H1 (cell line): Measurements from ENCODE around the gene CNR2. TPM values are rescaled to one million over a fixed set of nuclear protein-coding genes. Genes with fewer than 3 reads are reported as not detected.

ENCODE experiments used
- CTCF ChIA-PET: fragments of 300-600 bp; sonication (Branson Sonifier 250); formaldehyde crosslinking; loops from one replicate; lab custom pipeline; 2021; ENCODE audit not compliant: partially characterized antibody; lab: Charles Lee
- POLR2A ChIA-PET: fragments of 300-600 bp; sonication (Branson Sonifier 250); formaldehyde crosslinking; loops from one replicate; lab custom pipeline; 2021; ENCODE audit warnings: inconsistent platforms; ENCODE audit not compliant: partially characterized antibody; lab: Charles Lee
- DNase-seq, 2 experiments: peaks; one replicate each; pipeline versions ENCODE4 v3.0.0 to v3.0.0-alpha.2; 2010 to 2022; ENCODE audit warnings: low spot score in 2 of 2, low read depth in 1 of 2, mixed read lengths in 1 of 2
- FAIRE-seq: peaks from 2 replicates; lab custom pipeline; 2011; peaks lifted over from hg19 to GRCh38; lab: Jason Lieb, UNC
- H2AFZ ChIP-seq: 2 replicates; pipeline ENCODE4 v1.8.1; 2012; ENCODE audit warnings: low read length, inconsistent platforms
- H2AK5ac ChIP-seq: 2 replicates; pipeline ENCODE4 v1.6.1; 2013; ENCODE audit warnings: low read depth, low read length
- H2BK120ac ChIP-seq: replicated peaks from 2 replicates; pipeline ENCODE3; 2013; ENCODE audit warnings: low read depth, low read length, inconsistent platforms
- H2BK12ac ChIP-seq: 2 replicates; pipeline ENCODE4 v1.6.1; 2013; ENCODE audit warnings: low read depth, low read length
- H2BK15ac ChIP-seq: 2 replicates; pipeline ENCODE4 v1.6.1; 2013; ENCODE audit warnings: low read length
- H2BK20ac ChIP-seq: 2 replicates; pipeline ENCODE4 v1.6.1; 2013; ENCODE audit warnings: low read length
- H2BK5ac ChIP-seq: 2 replicates; pipeline ENCODE4 v1.6.1; 2013; ENCODE audit warnings: low read depth, low read length
- H3K14ac ChIP-seq: 2 replicates; pipeline ENCODE4 v1.6.1; 2013; ENCODE audit warnings: inconsistent platforms; ENCODE audit not compliant: insufficient read length
- H3K18ac ChIP-seq: 2 replicates; pipeline ENCODE4 v1.6.1; 2013; ENCODE audit warnings: low read length; ENCODE audit errors: extremely low read depth
- H3K23ac ChIP-seq: 2 replicates; pipeline ENCODE4 v1.6.1; 2013; ENCODE audit warnings: inconsistent platforms; ENCODE audit not compliant: insufficient read length
- H3K23me2 ChIP-seq: 2 replicates; pipeline ENCODE4 v1.6.1; 2013; ENCODE audit warnings: low read depth, low read length
- H3K27ac ChIP-seq: 2 replicates; pipeline ENCODE4 v1.6.1; 2011; ENCODE audit warnings: low read depth, low read length, inconsistent platforms
- H3K27me3 ChIP-seq, 4 experiments: replicated peaks in 1 of 4; 1 replicate in 1 of 4; 2 replicates in 3 of 4; pipeline versions ENCODE4 v1.6.1 to v1.8.1; 2011 to 2013; ENCODE audit warnings: low read length in 3 of 4, mild to moderate bottlenecking in 3 of 4, inconsistent platforms in 2 of 4, mixed read lengths in 2 of 4, moderate library complexity in 1 of 4; ENCODE audit not compliant: control insufficient read depth in 3 of 4, insufficient read depth in 3 of 4; ENCODE audit errors: extremely low read depth in 1 of 4
- H3K36me3 ChIP-seq, 4 experiments: 2 replicates each; pipeline versions ENCODE4 v1.6.1 to v1.8.1; 2011 to 2013; ENCODE audit warnings: mild to moderate bottlenecking in 4 of 4, low read length in 3 of 4, moderate library complexity in 2 of 4, control low read depth in 1 of 4, inconsistent platforms in 1 of 4; ENCODE audit not compliant: insufficient read depth in 4 of 4, control insufficient read depth in 2 of 4
- H3K4ac ChIP-seq: replicated peaks from 2 replicates; pipeline ENCODE3; 2013; ENCODE audit warnings: low read length, low read depth, mixed read lengths, inconsistent platforms; ENCODE audit not compliant: insufficient read length
- H3K4me1 ChIP-seq, 4 experiments: replicated peaks in 1 of 4; 1 replicate in 1 of 4; 2 replicates in 3 of 4; pipeline versions ENCODE4 v1.6.1 to v1.8.1; 2011 to 2013; ENCODE audit warnings: low read length in 3 of 4, inconsistent platforms in 2 of 4, mixed read lengths in 1 of 4; ENCODE audit not compliant: insufficient read depth in 4 of 4, control insufficient read depth in 3 of 4
- H3K4me2 ChIP-seq, 2 experiments: 2 replicates each; pipeline versions ENCODE4 v1.6.1 to v1.8.1; 2011 to 2013; ENCODE audit warnings: low read depth in 2 of 2, low read length in 2 of 2, control low read depth in 1 of 2, inconsistent platforms in 1 of 2, mild to moderate bottlenecking in 1 of 2; ENCODE audit not compliant: insufficient read depth in 1 of 2
- H3K4me3 ChIP-seq, 4 experiments: fragments of 200-600, 300-600 bp in 1 of 4; sonication (generic), shearing (Covaris generic), sonication (Bioruptor Twin) in 1 of 4; 2 replicates each; pipeline versions ENCODE4 v1.5.1 to v1.8.1; 2011 to 2016; ENCODE audit warnings: low read length in 4 of 4, low read depth in 3 of 4, control low read depth in 2 of 4, inconsistent platforms in 2 of 4, mild to moderate bottlenecking in 2 of 4, mixed read lengths in 1 of 4, moderate library complexity in 1 of 4; ENCODE audit not compliant: insufficient read depth in 2 of 4; ENCODE audit errors: extremely low read depth in 1 of 4
- H3K56ac ChIP-seq: replicated peaks from 2 replicates; pipeline ENCODE3; 2013; ENCODE audit warnings: low read depth, mild to moderate bottlenecking, mixed read lengths, low read length, inconsistent platforms; ENCODE audit not compliant: insufficient read length
- H3K79me1 ChIP-seq: 2 replicates; pipeline ENCODE4 v1.6.1; 2013; ENCODE audit warnings: low read depth, low read length, control low read depth
- H3K79me2 ChIP-seq, 2 experiments: 2 replicates each; pipeline versions ENCODE4 v1.6.1 to v1.8.1; 2012 to 2013; ENCODE audit warnings: low read length in 2 of 2, mild to moderate bottlenecking in 2 of 2, inconsistent platforms in 1 of 2; ENCODE audit not compliant: insufficient read depth in 2 of 2, control insufficient read depth in 1 of 2
- H3K9ac ChIP-seq, 4 experiments: replicated peaks in 1 of 4; 1 replicate in 1 of 4; 2 replicates in 3 of 4; pipeline versions ENCODE4 v1.6.1 to v1.8.1; 2011 to 2013; ENCODE audit warnings: low read depth in 3 of 4, low read length in 3 of 4, control low read depth in 2 of 4, mild to moderate bottlenecking in 2 of 4, moderate library complexity in 2 of 4, inconsistent platforms in 1 of 4; ENCODE audit errors: extremely low read depth in 1 of 4
- H3K9me3 ChIP-seq, 2 experiments: 2 replicates each; pipeline versions ENCODE4 v1.6.1 to v1.8.1; 2012 to 2013; ENCODE audit warnings: mild to moderate bottlenecking in 2 of 2, moderate library complexity in 2 of 2, control low read depth in 1 of 2, inconsistent platforms in 1 of 2, low read depth in 1 of 2, low read length in 1 of 2, mixed read lengths in 1 of 2; ENCODE audit not compliant: insufficient read depth in 2 of 2
- H4K20me1 ChIP-seq, 2 experiments: replicated peaks in 1 of 2; 2 replicates each; pipeline versions ENCODE3 to v1.8.1; 2011 to 2013; ENCODE audit warnings: inconsistent platforms in 2 of 2, low read length in 2 of 2, mild to moderate bottlenecking in 1 of 2; ENCODE audit not compliant: insufficient read depth in 2 of 2, control insufficient read depth in 1 of 2
- H4K5ac ChIP-seq: 2 replicates; pipeline ENCODE4 v1.6.1; 2013; ENCODE audit warnings: low read length, low read depth, mixed read lengths, inconsistent platforms; ENCODE audit not compliant: insufficient read length
- H4K8ac ChIP-seq: 2 replicates; pipeline ENCODE4 v1.8.0; 2013; ENCODE audit warnings: mild to moderate bottlenecking, moderate library complexity, low read length, inconsistent platforms; ENCODE audit not compliant: insufficient read depth; ENCODE audit errors: extremely low read depth
- H4K91ac ChIP-seq: replicated peaks from 2 replicates; pipeline ENCODE3; 2013; ENCODE audit warnings: low read length, mixed read lengths, inconsistent platforms; ENCODE audit not compliant: insufficient read length
- CREB1 ChIP-seq: IDR thresholded peaks from 2 replicates; pipeline ENCODE4 v1.6.1; 2012; ENCODE audit warnings: inconsistent platforms
- EP300 ChIP-seq, 2 experiments: IDR thresholded peaks; 1 replicate in 1 of 2; 2 replicates in 1 of 2; pipeline ENCODE4 v1.6.1; 2011 to 2012; ENCODE audit warnings: low read depth in 2 of 2, low read length in 2 of 2, mild to moderate bottlenecking in 2 of 2, borderline replicate concordance in 1 of 2, inconsistent platforms in 1 of 2, moderate library complexity in 1 of 2
- GTF2F1 ChIP-seq: IDR thresholded peaks from 2 replicates; pipeline ENCODE4 v1.6.1; 2012; ENCODE audit warnings: low read depth, low read length, improper control_type of control experiment, borderline replicate concordance
- HDAC6 ChIP-seq: IDR thresholded peaks from one replicate; pipeline ENCODE4 v1.7.1; 2012; ENCODE audit warnings: low read depth, mild to moderate bottlenecking, inconsistent platforms, low read length, moderate library complexity
- MAFK ChIP-seq: IDR thresholded peaks from 2 replicates; pipeline ENCODE4 v1.6.1; 2012; ENCODE audit warnings: low read depth, mild to moderate bottlenecking, improper control_type of control experiment, low read length
- NRF1 ChIP-seq: IDR thresholded peaks from 2 replicates; pipeline ENCODE4 v1.6.1; 2011; ENCODE audit warnings: mild to moderate bottlenecking, low read depth, low read length, improper control_type of control experiment
- RNF2 ChIP-seq: fragments of 200-900, 300-1000 bp; sonication (generic); IDR thresholded peaks from 2 replicates; pipeline ENCODE4 v1.7.1; 2016; ENCODE audit warnings: borderline replicate concordance, low read depth, mild to moderate bottlenecking, antibody characterized with exemption, low read length; ENCODE audit not compliant: poor library complexity, severe bottlenecking; ENCODE audit errors: missing control alignments
- SP4 ChIP-seq: IDR thresholded peaks from 2 replicates; pipeline ENCODE4 v1.6.1; 2012; ENCODE audit warnings: low read length, inconsistent platforms
- SRF ChIP-seq: IDR thresholded peaks from 2 replicates; pipeline ENCODE4 v1.6.1; 2011; ENCODE audit warnings: mild to moderate bottlenecking, low read depth, low read length, moderate library complexity
- TAF7 ChIP-seq: optimal IDR thresholded peaks from 2 replicates; pipeline ENCODE3; 2011; ENCODE audit warnings: low read depth, mild to moderate bottlenecking, inconsistent platforms, low read length, moderate library complexity, borderline replicate concordance
- TEAD4 ChIP-seq: IDR thresholded peaks from 2 replicates; pipeline ENCODE4 v1.6.1; 2012; ENCODE audit warnings: low read depth, low read length, inconsistent platforms, mixed read lengths
- WGBS, 2 experiments: shearing (Covaris generic) in 1 of 2; methylation state at CpG; one replicate each; pipeline versions ENCODE4 v1.1.6 to v1.1.7; 2013 to 2015; ENCODE audit warnings: low lambda C conversion rate in 2 of 2, mixed read lengths in 2 of 2, inconsistent platforms in 1 of 2, low coverage in 1 of 2, missing lambda C conversion rate in 1 of 2; ENCODE audit not compliant: insufficient replicate concordance in 2 of 2, insufficient coverage in 1 of 2, insufficient read length in 1 of 2; ENCODE audit errors: extremely low coverage in 1 of 2, missing lambda C conversion rate in 1 of 2; 5-methylcytosine and 5-hydroxymethylcytosine counted together
- polyA plus RNA-seq, 7 experiments: library from polyadenylated mRNA; depleted of rRNA in 3 of 7; stranded (reverse) in 5 of 7; unstranded in 2 of 7; fragments of >200 nt in 5 of 7; fragments of 200-250 nt in 2 of 7; gene quantifications; 1 replicate in 5 of 7; 2 replicates in 1 of 7; 4 replicates in 1 of 7; pipeline versions ENCODE4 v1.2.1 to v1.2.3, GENCODE V29; 2011 to 2013; ENCODE audit warnings: missing spikeins in 2 of 7, mixed read lengths in 2 of 7
- total RNA-seq: library from RNA; stranded (reverse); fragmentation: NEBNext Ultra II Directional; extraction: Animal tissue kit (Norgen Biotek cat#: 25700); gene quantifications from 2 replicates; pipeline ENCODE4 v1.2.1, GENCODE V29; 2021
- TF ChIP-seq, protein P1 (sequence below): IDR thresholded peaks from 2 replicates; pipeline ENCODE4 v1.6.1; 2012; ENCODE audit warnings: inconsistent platforms
- TF ChIP-seq, protein P2 (sequence below): IDR thresholded peaks from 2 replicates; pipeline ENCODE4 v1.6.1; 2012; ENCODE audit warnings: low read length, inconsistent platforms

Gene CNR2
- total and polyA plus RNA-seq, 2 of the 8 experiments (the other 6 are each of a cell fraction or from before 2014, with no cell fraction given) = not detected

DNA sequence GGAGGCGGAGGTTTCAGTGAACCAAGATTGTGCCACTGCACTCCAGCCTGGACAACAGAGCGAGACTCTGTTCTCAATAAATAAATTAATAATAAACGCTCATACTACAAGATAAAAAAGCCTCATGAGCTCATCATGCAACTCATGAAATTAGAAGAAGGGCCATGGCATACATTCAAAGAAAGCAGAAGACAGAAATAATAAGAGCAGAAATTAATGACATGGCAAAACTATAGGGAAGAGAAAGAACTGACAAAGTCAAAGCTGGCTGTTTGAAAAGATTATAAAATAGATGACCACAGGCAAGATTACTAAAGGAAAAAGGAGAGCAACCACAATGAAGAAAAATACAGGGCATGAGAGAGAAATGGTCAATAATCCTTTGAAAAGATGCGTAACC lies 30.4 kb downstream of the CNR2 start:
- H3K36me3 ChIP-seq = no peaks in the 10 kb centered on the region
- no peak overlapping the region for H3K23ac ChIP-seq
- H3K27me3 ChIP-seq = no peaks in the 10 kb centered on the region
- H3K9me3 ChIP-seq = peaks cover 0 to 12% of the 10 kb centered on the region in 2 experiments; a peak in 1 of 4 replicates
- H3K4ac ChIP-seq = no peak overlapping the region
- no peak overlapping the region for H3K4me3 ChIP-seq
- no peak overlapping the region for H3K4me2 ChIP-seq
- H3K79me1 ChIP-seq = no peaks in the 10 kb centered on the region
- no peak overlapping the region for H2BK20ac ChIP-seq
- 73% methylated on average over 4 of the region's 4 CpGs; no CpG with 5 or more reads in 1 of the 2 experiments for WGBS, 2 experiments
- no peaks in the 10 kb centered on the region for H3K4me1 ChIP-seq
- no peak for DNase-seq
- H4K5ac ChIP-seq = no peak overlapping the region
- H3K9ac ChIP-seq = no peak overlapping the region
- no peak overlapping the region for H2AK5ac ChIP-seq
- H4K20me1 ChIP-seq = no peaks in the 10 kb centered on the region
- no peak overlapping the region for H3K14ac ChIP-seq
- no peak overlapping the region for H3K27ac ChIP-seq
- POLR2A ChIA-PET = no interaction called here
- no peak overlapping the region for H2BK15ac ChIP-seq
- CTCF ChIA-PET = interaction anchor here (1.0 to 1.3 kb wide), 3 partner anchors 14 to 73 kb away, joined by 3 read pairs; no protein-coding TSS in a partner anchor
- no peak overlapping the region for H3K18ac ChIP-seq
- H4K8ac ChIP-seq = no peak overlapping the region
- H3K23me2 ChIP-seq = no peaks in the 10 kb centered on the region
- no peak overlapping the region for H2BK12ac ChIP-seq
- H2AFZ ChIP-seq = no peak overlapping the region
- H2BK5ac ChIP-seq = no peak overlapping the region
- no peaks in the 10 kb centered on the region for H3K79me2 ChIP-seq
- H3K56ac ChIP-seq = no peak overlapping the region
- FAIRE-seq = no peak
- no peak overlapping the region for H4K91ac ChIP-seq
- H2BK120ac ChIP-seq = no peak overlapping the region
- TF ChIP-seq TEAD4 (no peak), CREB1 (no peak), SRF (no peak), TAF7 (no peak), HDAC6 (no peak), RNF2 (no peak), SP4 (no peak), NRF1 (no peak), EP300 (IDR thresholded peaks at IDR 0.05; ENCODE audit: borderline replicate concordance in 1 of 2, low read depth in 2 of 2, low read length in 2 of 2) (no peak), MAFK (no peak), GTF2F1 (no peak)
- TF ChIP-seq, protein P1, sequence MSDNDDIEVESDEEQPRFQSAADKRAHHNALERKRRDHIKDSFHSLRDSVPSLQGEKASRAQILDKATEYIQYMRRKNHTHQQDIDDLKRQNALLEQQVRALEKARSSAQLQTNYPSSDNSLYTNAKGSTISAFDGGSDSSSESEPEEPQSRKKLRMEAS = no peak
- TF ChIP-seq, protein P2, sequence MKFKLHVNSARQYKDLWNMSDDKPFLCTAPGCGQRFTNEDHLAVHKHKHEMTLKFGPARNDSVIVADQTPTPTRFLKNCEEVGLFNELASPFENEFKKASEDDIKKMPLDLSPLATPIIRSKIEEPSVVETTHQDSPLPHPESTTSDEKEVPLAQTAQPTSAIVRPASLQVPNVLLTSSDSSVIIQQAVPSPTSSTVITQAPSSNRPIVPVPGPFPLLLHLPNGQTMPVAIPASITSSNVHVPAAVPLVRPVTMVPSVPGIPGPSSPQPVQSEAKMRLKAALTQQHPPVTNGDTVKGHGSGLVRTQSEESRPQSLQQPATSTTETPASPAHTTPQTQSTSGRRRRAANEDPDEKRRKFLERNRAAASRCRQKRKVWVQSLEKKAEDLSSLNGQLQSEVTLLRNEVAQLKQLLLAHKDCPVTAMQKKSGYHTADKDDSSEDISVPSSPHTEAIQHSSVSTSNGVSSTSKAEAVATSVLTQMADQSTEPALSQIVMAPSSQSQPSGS = no peak
